Measurements from ENCODE around the gene RFC2. TPM values are rescaled to one million over a fixed set of nuclear protein-coding genes. Genes with fewer than 3 reads are reported as not detected.
A peak's percentile ranks its signal among the peaks of the same experiment; 100 is the strongest.

RFC2 gene
- total RNA-seq, 1 experiment from 2014 or later, result 73.6 TPM

DNA sequence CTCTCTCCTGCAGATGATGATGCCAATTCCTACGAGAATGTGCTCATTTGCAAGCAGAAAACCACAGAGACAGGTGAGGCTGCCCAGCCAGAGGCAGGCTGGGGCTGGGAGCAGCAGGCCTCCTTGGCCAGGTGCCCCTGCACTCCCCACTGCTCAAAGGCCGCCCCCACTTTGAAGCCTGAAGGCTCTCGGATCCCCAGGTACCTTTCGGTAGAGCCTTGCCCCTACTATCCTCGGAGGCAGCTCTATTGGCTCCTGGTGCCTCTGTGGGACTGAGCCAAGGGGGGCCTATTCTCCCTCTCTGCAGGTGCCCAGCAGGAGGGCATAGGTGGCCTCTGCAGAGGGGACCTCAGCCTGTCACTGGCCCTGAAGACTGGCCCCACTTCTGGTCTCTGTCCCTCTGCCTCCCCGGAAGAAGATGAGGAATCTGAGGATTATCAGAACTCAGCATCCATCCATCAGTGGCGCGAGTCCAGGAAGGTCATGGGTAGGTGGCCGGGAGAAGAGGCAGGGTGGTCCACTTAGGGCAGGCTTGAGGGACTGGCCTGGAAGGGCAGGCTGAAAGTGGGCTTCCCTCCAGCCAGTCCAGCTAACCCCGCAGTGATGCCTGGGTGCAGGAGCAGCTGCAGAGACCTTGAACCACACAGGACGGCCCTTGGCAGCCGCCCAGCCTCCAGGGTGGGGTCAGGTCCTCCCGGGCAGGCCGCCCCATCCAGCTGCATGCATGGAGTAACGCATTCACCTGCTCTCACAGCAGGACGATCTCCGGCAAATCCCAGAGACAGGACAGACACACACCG, 30.3 kb downstream of the RFC2 start:
- no peak overlapping the region for H2BK5ac ChIP-seq (ENCODE audit: insufficient read length, low read length)
- TF ChIP-seq, protein P1, sequence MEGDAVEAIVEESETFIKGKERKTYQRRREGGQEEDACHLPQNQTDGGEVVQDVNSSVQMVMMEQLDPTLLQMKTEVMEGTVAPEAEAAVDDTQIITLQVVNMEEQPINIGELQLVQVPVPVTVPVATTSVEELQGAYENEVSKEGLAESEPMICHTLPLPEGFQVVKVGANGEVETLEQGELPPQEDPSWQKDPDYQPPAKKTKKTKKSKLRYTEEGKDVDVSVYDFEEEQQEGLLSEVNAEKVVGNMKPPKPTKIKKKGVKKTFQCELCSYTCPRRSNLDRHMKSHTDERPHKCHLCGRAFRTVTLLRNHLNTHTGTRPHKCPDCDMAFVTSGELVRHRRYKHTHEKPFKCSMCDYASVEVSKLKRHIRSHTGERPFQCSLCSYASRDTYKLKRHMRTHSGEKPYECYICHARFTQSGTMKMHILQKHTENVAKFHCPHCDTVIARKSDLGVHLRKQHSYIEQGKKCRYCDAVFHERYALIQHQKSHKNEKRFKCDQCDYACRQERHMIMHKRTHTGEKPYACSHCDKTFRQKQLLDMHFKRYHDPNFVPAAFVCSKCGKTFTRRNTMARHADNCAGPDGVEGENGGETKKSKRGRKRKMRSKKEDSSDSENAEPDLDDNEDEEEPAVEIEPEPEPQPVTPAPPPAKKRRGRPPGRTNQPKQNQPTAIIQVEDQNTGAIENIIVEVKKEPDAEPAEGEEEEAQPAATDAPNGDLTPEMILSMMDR (conservative IDR thresholded peaks at IDR 0.05), result no peak
- H3K4me3 Mint-ChIP-seq, result no peak overlapping the region

More for the DNA sequence above, 30.3 kb downstream of the RFC2 start:
- Histone ChIP-seq H3K27ac (ENCODE audit: insufficient read length, low read depth, low read length) (no peak overlapping the region), H3K79me1 (ENCODE audit: insufficient read depth, low read depth, low read length, poor library complexity, severe bottlenecking) (no peaks in the 10 kb centered on the region), H4K91ac (ENCODE audit: insufficient read length, low read depth, low read length) (no peak overlapping the region), H3K14ac (ENCODE audit: insufficient read depth, low read length) (no peak overlapping the region), H3T11ph (ENCODE audit: low read length) (no peak overlapping the region), H3K79me2 (ENCODE audit: insufficient read depth, low read length) (no peaks in the 10 kb centered on the region), H4K5ac (ENCODE audit: insufficient read length, low read depth, low read length) (no peak overlapping the region), H2AFZ (ENCODE audit: low read length) (no peak overlapping the region), H3K9me3 (ENCODE audit: control insufficient read depth, low read depth, low read length) (no peaks in the 10 kb centered on the region), H2BK120ac (ENCODE audit: low read depth, low read length, poor library complexity, severe bottlenecking) (no peak overlapping the region), H4K20me1 (ENCODE audit: control insufficient read depth, insufficient read depth, insufficient read length) (peaks cover 3% of the 10 kb centered on the region), H2AK5ac (ENCODE audit: insufficient read length, low read length) (no peak overlapping the region), H3K9ac (ENCODE audit: extremely low read depth, insufficient read length, low read length) (no peak overlapping the region), H4K8ac (replicated peaks; ENCODE audit: insufficient read length, low read depth, low read length) (no peak overlapping the region), H3K18ac (ENCODE audit: insufficient read length, low read depth, low read length) (no peak overlapping the region), H3K23ac (ENCODE audit: insufficient read length, low read depth, low read length) (no peak overlapping the region), H3K27me3 (ENCODE audit: insufficient read depth, low read length) (no peaks in the 10 kb centered on the region), H2BK12ac (ENCODE audit: insufficient read length, low read depth, low read length) (no peak overlapping the region), H3K4me2 (ENCODE audit: insufficient read depth, insufficient read length, low read length) (no peak overlapping the region), H3K4ac (ENCODE audit: low read depth, low read length) (no peak overlapping the region), H3K4me1 (ENCODE audit: insufficient read depth, low read length) (no peaks in the 10 kb centered on the region), H3K56ac (ENCODE audit: insufficient read length, low read depth, low read length) (no peak overlapping the region), H2BK20ac (ENCODE audit: low read depth, low read length, poor library complexity, severe bottlenecking) (no peak overlapping the region), H3K23me2 (ENCODE audit: insufficient read length, low read depth, low read length, poor library complexity, severe bottlenecking) (peaks cover 3% of the 10 kb centered on the region), H2BK15ac (ENCODE audit: low read depth, low read length) (no peak overlapping the region)
- H3K4me1 Mint-ChIP-seq, result peaks cover 7 to 13% of the 10 kb centered on the region in 2 experiments; a peak in 1 of 4 replicates
- peak overlapping the region in 1 of 3 experiments; percentile 89; a peak in 2 of 7 replicates for H3K27ac Mint-ChIP-seq
- no peaks in the 10 kb centered on the region; a peak in 1 of 5 replicates for H3K9me3 Mint-ChIP-seq
- H3K36me3 Mint-ChIP-seq (ENCODE audit: insufficient read depth in 1 of 3, low read depth in 3 of 3), result peaks cover 8 to 21% (median 17%) of the 10 kb centered on the region in 3 experiments
- H3K27me3 Mint-ChIP-seq (ENCODE audit: low read depth), result peaks cover 1% of the 10 kb centered on the region
- no peak for DNase-seq
- WGBS (ENCODE audit: extremely low coverage, insufficient read length, low lambda C conversion rate), result no CpG with 5 or more reads among the region's 18 CpGs

All from H9 (cell line).